HG03095 (cell line): ENCODE measurements around the gene SIVA1.

Experiments
- ATAC-seq: cut with Tn5 transposase; IDR thresholded peaks from one replicate; pipeline ENCODE4 v1.9.1; 2021; ENCODE audit warnings: moderate library complexity; ENCODE audit not compliant: unreplicated experiment

Gene SIVA1

DNA sequence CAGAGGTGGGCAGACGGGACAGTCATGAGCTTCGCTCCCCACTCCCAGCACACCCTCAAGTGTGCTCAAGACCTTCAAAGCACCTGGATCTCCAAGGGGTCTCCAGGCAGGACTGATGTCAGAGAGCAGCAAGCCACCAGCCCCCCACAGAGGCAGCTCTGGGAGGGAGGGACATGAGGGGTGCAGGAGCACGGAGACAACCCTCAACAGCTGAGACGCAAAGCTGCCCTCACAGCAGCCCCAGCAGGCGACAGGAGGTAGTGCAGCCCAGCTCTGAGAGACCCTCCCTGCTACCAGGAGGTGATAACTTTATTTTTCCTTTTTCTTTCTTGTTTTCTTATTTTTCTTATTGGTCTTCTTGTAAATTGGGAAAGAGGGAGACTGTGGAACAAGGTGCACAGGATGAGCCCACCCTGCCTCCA is 17.9 kb downstream of the SIVA1 start:
- no peak for ATAC-seq

DNA sequence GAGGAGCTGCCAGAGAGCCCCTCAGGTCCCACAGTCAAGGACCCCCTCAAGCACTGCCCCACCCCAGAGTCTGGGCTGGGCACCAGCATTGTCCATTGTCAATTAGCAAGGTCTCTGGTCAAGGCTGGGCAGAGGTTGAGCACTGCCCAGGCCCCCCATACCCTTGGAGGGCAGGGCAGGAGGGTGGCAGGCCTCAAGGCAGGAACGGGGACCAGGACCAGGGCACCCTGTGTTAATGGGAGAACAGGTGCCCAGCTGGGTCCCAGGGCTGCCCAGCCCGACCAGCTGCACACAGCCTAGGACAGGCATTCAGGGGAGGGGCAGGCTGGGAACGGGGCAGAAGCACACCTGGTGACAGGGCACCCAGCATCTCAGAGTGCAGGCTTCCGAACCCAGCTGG is 18.4 kb downstream of the SIVA1 start:
- ATAC-seq = no peak

DNA sequence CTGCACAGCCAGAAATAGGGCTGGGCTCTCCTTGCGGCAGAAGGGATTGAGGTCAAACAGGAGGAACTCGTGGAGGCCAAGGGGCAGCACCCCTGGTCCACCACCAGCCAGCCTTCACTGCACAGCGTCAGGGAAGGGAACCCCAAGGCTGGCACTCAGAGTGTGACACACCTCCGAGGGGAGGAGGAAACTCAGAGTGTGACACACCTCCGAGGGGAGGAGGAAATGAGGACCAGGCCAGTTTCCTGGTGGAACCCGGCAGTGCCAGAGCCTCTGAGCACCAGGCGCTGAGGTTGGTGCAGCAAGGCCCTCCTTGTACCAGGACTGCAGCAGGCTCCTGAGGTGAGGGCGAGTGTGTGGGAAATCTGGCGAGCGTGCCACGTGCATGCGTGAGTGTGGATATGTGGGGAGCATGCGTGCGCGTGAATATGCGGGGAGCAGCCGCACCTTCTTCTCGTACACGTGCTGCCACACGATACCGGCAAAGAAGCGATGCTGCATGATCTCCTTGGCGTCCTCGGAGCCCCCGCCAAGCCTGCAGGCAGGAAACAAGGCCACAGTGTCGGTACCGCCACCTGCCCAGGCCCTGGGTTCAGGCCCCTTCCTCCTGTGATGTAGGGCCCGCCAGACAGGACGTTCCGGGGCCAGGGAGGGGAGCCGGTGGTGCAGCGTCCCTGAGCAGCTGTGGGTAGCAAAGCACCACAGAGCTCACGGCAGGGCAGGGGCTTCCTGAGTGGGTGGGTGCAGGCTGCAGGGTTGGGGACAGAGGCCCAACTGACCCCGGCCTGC is 19.2 kb downstream of the SIVA1 start:
- ATAC-seq = no peak

DNA sequence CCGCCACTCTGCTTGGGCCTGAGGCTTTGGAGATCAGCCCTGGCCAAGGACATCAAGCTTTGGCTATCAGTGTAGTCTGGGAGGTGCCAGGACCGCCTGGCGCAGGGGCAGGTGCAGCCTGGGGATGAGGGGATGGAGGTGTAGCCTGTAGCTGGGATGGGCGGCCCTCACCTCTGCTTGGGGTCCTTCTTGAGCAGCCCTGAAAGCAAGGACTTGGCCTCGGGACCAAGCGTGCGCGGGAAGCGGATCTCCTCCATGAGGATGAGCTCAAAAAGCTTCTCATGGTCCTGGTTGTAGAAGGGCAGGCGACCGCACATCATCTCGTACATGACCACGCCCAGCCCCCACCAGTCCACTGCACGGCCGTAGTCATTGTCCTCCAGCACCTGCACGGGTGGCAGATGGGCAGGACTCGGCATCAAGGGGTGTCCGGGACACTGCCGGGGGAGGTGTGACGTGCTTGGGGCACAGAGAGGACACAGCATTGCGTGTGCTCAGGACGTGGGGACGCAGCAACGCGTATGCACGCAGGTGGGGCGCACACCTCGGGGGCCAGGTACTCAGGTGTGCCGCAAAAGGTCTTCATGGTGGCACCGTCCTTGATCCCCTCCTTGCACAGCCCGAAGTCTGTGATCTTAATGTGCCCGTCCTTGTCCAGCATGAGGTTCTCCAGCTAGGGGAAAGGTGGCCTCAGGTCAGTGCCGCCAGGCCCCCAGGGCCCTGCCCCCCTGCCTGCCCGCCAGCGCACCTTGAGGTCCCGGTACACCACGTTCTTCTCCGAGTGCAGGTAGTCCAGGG is 20.0 kb downstream of the SIVA1 start:
- ATAC-seq = no peak

DNA sequence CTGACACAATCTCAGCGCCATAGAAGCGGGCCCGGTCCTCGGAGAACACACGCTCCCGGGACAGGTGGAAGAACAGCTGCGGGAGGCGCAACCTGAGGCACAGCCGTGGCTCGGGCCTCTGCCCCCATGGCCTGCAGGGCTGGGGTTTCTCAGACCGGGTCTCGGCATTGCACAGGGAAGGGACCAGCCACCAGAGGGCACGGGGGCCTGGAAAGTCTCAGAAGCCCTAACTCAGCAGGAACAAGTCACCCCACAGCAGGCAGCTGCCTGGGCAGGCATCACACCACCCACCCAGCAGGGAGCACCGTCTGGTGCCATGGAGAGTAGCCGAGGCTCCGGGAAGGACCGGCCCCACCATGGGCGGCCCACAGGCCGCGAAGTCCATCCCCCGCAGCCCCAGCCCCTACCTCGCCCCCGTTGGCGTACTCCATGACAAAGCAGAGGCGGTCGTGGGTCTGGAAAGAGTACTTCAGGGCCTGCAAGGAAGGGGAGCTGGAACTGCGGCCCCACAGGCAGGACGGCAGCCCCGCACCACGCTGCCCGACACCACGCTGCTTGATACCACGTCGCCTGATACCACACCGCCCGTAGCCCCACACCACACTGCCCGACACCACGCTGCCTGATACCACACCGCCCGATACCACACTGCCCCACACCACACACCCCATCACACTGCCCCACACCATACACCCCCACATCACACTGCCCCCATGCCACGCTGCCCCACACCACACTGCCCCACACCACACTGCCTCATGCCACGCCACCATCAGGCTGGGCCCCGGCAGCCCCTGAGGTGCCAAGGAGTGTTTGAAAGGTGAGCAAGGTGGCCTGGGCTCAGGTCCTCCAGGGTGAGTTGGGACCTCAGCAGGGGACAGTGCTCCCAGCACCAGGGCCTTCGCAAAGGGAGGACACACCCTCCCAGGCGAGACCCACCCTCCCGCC is 20.8 kb downstream of the SIVA1 start:
- ATAC-seq = no peak

DNA sequence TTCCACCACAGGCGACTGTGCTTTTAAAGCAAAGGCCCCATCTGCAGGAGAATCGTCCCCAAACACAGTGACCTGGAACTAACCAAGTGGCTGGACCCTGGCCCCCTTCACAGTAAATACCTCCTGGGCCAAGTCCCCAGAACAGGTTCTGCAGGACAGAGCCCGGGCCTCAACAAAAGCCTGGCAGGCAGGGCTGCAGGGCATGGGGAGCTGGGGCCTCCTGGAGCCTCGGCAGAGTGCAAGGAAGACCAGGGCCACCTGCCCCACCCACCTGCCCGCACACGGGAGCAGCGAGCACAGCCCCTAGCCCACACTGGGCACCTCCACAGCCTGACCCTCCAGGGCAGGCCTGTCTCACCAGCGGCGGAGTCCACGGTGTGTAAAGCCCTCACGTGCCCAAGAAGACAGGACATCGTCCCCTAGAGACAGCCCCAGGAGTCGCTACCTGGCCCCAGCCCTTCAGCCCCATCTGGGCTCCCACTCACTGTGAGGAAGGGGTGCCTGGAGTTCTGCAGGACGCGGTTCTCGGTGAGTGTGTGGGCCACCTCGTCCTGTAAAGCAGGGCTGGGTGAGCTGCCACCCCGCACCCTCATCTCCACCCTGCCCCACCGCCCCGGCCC is 21.6 kb downstream of the SIVA1 start:
- ATAC-seq = no peak

DNA sequence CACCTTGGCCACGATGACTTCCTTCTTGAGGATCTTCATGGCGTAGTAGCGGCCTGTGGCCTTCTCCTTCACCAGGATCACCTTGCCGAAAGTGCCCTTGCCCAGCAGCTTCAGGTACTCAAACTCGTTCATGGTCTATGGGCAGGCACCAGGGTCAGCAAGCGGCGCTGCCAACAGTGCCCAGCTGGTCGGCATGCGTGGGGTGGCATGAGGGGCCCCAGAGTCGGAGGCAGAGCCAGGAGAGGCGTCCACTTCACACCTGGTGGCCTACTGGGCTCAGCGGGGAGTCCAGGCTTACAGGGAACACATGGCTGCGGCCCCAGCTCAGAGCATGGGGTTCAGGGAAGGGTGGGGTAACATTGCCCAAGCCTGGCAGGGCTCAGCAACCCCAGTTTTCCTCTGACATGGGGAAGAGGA is 22.1 kb downstream of the SIVA1 start:
- no peak for ATAC-seq

DNA sequence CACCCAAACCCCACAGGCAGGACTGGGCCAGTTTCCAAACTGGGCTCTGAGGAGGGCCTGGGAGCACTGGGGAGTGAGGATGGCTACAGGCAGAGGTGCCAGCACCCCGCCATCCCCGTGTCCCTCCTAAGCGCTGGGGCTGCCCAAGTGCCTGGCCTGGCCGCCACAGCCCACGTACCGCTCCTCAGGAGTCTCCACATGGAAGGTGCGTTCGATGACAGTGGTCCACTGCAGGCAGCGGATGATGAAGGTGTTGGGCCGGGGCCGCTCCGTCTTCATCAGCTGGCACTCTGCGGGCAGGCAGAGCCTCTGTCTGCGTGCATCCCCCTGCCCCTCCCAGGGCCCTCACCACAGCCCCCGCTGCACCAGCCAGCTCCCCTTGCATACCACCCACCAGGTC is 23.5 kb downstream of the SIVA1 start:
- no peak for ATAC-seq

DNA sequence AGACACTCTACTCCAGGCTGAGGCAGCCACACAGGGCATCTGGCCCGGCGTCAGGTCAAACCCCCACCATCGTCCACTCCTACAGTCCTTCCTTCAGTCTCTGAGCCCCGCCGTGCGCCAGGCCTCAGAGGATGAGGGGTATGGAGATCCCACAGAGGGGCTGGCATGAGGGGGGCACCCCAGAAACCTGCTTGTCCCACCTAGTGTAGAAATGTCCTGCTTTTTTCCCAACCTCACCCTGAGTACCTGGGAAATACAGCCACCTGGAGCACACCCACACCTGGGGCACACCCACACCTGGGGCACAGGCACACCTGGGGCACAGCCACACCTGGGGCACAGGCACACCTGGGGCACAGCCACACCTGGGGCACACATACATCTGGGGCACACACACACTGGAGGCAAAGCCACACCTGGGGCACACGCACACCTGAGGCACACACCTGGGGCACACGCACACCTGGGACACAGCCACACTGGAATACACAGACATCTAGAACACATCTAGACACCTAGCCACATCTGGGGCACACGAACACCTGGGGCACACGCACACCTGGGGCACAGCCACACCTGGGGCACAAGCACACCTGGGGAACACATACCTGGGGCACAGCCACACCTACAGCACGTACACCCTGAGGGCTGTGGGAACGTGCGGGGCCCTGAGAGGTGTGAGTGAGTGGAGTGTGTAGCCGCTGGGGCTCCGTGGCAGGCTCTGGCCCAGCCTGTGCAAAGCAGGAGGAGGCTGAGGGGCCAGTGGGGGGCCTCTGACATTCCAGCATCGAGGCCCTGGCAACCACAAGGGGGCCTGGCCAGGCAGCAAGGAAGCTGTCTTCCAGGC is 24.2 kb downstream of the SIVA1 start:
- ATAC-seq = no peak

DNA sequence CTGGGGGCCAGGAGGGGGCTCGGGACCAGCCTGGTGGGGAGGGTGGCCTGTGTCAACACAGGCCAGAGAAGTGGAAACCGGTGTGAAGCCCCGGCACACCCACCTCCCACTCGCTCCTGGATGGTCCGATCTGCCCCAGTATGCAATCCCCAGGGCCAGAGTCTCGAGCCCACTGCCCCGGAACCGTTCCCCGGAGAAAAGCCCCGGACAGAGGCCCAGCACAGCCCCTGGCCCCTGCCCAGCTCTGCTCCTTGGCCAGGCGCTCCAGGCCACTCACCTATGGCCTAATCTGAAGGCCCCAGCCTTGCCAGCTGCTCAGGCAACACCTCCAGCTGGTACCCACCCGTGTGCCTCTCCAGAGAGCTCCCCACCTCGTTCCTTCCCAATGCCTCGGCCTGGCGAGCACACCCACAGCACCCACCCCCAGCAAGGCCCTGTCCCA is 24.9 kb downstream of the SIVA1 start:
- ATAC-seq = no peak

DNA sequence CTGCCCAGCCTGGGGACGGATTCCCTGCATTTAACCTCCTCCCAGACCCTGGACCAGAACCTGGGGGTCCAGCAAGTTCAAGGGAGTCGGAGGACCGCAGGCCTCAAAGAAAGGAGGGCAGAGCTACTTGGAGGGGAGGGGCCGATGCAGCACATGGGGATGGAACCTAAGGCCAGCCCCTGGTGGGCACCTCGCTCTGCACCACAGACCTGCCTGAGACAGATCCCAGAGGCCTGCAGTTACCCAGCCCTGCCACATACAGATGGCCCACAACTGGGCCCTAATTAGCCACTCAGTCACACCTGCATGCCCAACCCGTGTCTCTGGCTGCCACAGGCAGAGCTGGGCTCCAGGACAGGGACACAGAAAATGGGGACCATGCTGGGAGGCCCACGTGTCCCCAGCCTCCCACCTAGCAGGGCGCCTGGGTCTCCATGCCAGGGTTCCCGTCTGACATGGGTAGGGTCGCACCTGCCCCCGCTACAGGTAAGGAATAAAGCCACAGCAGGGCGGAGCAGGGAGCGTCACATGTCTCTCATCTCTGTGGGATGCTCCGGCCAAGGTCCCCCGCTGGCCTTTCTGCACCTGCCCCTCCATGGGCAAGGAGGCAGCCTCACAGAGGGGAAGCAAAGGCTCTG is 25.9 kb downstream of the SIVA1 start:
- no peak for ATAC-seq

DNA sequence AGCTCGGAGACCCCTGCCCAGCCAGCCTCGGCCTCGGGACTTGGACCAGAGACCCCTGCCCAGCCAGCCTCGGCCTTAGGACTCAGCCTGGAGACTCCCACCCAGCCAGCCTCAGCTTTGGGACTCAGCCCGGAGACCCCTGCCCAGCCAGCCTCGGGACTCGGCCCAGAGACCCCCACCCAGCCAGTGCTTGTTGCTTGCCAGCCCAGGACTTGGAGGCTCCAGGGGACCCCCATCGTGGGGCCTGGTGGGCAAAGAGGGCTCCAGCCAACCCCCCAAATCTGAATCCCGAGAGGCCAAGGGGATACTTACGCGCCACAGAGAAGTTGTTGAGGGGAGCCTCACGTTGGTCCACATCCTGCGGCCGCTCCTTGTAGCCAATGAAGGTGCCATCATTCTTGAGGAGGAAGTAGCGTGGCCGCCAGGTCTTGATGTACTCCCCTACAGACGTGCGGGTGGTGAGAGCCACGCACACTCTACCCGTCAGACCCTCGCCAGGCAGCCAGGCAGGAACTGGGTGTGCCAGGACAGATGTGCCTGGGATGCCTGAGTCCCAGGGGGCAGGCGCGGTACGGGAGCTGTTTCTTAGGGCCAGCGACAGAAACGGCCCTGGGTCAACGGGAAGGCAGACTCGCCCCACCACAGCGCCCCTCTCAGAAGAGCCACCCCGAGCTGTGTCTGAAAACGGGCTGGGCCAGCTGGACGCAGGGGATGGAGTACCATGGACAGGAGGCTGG is 27.0 kb downstream of the SIVA1 start:
- ATAC-seq = no peak

DNA sequence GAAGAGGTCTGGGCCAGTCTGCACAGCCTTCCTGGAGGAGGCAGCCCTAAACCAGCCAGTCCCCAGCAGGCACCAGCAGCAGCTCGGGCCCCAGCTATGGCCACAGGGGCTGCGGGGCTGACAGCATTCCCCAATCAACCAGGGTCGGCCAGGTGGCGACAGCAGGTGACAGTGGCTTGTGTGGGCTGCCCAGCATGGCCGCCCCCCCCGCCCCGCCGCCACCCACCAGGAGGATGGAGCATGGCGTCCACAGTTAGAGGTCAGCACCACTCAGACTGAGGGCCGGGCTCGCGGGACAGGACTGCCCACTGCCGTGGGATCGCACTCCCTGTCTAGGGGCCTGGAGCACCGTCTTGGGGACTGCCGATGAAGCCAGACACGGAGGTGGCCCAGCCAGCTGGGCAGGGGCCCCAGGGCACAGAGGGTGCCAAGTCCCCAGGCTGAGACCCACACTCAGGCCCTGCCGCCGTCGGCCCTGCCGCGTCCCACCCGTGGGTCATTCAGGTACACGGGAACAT is 27.6 kb downstream of the SIVA1 start:
- ATAC-seq = no peak

DNA sequence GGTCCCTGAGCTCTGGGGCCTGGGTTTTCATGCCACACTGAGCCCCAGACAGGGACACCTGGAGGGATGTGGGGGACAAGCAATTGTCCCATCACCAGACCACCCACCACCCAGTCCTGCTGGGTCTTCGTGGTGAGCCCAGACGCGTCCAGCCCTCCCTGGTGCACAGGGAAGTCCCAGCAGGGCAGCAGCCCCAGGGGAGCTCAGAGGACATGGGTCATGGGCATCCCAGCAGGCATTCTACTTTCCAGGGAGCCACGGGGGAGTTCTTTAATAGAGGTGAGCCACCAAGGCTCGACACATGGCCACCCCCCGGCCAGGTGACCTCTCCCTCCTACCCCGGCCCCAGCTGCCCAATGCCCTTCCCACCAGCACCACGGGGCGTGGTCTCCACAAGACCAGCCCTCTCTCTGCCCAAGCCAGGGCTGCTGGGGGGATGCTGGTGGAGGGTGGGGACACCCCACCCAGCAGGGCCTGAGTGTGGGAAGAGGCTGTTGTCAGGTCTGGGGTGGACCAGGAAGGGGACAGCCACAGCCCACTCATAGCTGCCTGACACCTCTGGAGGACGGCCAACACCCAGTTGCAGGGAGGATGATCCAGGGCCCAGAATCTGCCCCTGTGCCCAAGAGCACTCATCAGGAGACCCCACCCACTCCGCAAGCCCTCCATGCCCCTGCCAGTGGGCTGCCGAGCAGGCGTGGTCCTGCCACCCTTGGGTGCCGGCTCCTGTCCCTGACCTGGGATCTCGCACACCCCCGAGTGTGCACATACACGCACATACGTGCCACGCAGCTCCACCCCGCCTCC is 28.5 kb downstream of the SIVA1 start:
- no peak for ATAC-seq

DNA sequence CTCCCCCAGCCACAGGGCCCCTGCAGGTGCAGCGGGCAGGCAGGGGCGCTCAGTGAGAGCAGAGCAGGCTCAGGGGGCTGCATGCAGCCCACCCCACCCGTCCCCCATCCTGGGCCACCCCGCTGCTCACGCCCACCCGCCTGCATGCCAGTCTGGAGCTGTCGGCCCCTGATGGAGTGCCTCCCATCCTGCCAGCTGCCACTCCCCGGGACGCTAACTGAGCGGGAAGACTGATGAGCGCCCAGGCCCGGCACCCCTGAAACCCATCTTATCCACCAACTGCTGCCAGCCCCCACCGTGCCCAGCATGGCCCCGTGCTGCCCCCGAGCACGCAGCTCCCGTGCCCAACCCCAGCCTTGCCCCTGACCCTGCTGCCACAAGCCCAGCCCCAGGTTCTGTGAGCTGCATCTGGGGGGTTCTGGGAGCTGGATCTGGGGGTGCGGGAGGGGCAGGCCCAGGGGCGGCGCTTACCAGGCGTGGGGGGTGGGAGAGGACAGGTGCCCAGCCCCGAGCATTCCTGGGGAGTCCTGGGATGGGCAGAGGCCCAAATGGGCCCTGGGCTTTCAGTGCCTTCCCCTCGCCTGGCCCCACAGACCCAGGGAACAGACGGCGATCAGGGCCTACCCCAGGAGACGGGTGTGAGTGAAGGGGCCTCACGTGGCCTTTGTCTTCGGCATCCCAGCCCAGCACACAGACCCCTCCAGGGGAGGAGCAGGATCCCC is 29.3 kb downstream of the SIVA1 start:
- ATAC-seq = no peak

DNA sequence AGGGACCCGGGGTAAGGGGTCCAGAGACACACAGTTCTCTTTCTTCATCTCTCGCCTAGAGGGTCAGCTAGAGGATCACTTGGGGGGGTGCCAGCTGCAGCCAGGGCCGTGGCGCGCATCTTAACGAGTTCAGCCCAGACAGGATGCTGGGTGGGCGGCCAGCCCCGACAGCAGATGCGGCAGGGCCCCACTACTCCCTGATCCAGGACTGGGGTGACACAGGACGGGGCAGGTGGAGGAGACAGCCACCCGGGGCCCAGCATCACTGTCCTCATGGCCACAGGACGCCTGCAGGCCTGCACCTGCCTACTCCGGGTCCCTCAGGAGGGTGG is 29.8 kb downstream of the SIVA1 start:
- no peak for ATAC-seq
